GM21576 (cell line): Measurements from ENCODE around the gene RELB.
"Not testable (repeated sequence)": the region's sequence is repeated elsewhere in the genome, so short reads cannot be mapped to it uniquely, and the experiment has no call there.

Experiments
- ATAC-seq: cut with Tn5 transposase; IDR thresholded peaks from one replicate; pipeline ENCODE4 v1.9.1; 2021; ENCODE audit warnings: mild to moderate bottlenecking, moderate library complexity; ENCODE audit not compliant: unreplicated experiment

RELB gene

GRCh38 chr19:44987148-44987675 lies 14.1 kb upstream of the RELB start:
- ATAC-seq: no peak

- ATAC-seq: no peak
These were observed 13.0 kb upstream of the RELB start for GRCh38 chr19:44988273-44988672.

DNA sequence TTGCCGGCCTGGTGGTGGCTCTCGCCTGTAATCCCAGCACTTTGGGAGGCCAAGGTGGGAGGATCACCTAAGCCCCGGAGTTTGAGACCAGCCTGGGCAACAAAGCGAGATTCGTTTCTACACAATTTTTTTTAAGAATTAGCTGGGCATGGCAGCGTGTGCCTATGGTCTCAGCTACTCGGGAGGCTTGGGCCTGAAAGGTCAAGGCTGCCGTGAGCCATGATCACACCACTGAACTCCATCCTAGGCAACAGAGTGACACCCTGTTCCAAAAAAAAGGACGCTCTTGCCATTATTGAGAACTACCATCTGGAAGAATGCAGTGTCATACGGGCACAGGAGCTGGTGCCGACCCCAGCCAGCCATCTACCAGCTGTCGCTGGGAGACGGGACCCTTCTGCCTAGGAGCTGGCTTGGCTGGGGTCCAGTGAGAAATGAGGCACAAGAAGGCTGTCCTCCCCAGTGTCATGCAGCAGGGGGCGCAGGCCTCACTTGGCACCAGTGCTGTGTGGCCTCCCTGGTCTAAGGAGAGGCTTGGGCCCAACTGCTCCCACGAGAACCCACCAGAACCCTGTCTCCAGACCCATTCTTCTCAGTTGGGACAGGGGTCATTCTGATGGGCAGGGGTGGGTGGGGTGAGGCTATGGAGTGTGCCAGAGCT lies 12.2 kb upstream of the RELB start:
- ATAC-seq: no peak

GRCh38 chr19:44990459-44990858 lies 10.8 kb upstream of the RELB start:
- ATAC-seq: no peak

- ATAC-seq: no peak
These were observed 10.3 kb upstream of the RELB start for GRCh38 chr19:44990966-44991365.

- ATAC-seq: no peak
These were observed 8.7 kb upstream of the RELB start for GRCh38 chr19:44992336-44993163.

GRCh38 chr19:44993526-44993925 lies 7.7 kb upstream of the RELB start:
- ATAC-seq: no peak

- no peak for ATAC-seq
These were observed 7.2 kb upstream of the RELB start for GRCh38 chr19:44993926-44994537.

DNA sequence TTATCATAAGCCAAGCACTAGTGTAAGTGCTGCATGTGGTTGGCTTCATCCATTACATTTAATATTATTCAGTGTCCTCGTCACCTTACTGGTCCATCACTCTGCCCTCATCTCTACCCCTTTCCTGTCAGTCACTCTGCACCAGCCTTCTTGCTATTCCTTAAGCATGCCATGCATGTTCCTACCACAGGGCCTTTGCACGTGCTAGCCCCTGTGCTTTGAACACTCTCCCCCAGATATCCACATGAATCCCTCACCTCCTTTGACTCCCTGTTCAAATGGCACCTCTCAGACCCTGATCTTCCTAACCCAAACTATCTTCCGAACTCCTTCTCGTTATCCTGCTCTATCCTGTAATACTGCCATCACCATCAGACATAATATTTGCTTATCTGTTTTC lies 3.2 kb upstream of the RELB start:
- no peak for ATAC-seq

DNA sequence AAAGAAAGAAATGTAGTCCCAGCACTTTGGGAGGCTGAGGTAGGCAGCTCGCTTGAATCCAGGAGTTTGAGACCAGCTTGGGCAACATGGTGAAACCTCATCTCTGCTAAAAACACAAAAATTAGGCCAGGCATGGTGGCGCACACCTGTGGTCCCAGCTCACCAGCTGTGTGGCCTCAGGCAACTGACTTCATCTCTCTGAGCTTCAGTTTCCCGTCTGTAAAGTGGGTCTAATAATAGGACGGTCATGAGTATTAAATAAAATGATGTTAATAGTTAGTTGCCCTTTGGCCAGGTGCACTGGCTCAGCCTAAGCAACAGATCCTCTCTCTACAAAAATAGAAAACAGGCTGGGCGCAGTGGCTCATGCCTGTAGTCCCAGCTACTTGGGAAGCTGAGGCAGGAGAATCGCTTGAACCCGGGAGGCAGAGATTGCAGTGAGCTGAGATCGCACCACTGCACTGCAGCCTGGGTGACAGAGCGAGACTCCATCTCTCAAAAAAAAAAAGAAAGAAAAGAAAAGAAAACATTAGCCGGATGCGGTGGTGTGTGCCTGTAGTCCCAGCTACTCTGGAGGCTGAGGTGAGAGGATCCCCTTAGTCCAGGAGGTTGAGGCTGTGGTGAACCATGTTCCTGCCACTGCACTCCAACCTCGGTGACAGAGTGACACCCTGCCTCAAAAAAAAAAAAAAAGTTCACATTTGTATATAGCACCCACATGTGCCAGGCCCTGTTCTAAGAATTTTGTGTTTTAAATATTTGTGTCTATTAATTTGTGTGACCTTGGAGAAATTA lies 1.9 kb upstream of the RELB start:
- ATAC-seq: not testable (repeated sequence)

DNA sequence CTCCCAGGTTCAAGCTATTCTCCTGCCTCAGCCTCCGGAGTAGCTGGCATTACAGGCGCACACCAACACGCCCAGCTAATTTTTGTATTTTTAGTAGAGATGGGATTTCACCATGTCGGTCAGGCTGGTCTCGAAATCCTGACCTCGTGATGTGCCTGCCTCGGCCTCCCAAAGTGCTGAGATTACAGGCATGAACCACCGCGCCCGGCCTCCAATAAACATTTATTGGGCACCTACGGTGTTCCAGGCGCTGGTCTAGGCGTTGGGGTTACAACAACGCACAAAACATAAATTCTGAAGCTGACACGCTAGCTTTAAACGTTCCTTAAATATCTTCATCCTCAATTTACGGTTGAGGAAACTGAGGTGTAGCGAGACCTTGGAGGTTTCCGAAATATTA lies 599 bp upstream of the RELB start:
- ATAC-seq: not testable (repeated sequence)

GRCh38 chr19:45003485-45003884 lies 2.2 kb downstream of the RELB start:
- ATAC-seq: no peak

DNA sequence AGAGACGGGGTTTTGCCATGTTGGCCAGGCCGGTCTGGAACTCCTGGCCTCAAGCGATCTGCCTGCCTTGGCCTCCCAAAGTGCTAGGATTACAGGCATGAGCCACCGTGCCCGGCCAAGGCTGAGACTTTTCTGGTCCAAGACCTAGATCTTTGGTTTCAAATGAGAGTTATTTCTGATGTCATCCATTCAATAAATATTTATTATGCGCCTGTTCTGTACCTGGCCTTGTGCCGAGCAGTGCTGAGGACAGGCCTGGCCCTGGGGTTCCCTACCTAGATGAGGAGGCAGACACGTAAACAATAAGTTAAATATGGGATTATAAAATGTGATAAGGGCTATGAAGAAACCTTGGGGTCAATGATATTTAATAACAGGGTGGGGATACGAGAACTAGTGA lies 4.5 kb downstream of the RELB start:
- no peak for ATAC-seq

DNA sequence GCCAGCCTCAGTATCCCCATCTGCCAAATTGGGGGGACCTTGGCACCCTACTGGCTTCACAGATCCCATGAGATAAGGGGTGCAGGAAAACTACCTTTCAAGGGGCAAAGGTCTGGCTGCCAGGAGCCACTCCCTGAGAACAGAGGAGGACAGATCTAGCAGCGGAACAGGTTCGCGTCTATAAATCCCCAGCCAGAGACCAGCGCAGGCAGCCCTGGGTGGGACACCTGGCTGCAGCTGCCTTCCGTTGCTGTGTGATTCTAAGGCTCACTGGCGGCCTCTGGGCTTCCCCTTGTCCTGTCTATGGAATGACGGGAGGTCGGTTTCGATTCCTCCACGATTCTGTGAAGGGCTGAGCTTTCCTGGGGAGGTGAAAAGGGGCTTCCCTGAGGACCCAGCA lies 7.3 kb downstream of the RELB start:
- ATAC-seq: no peak

DNA sequence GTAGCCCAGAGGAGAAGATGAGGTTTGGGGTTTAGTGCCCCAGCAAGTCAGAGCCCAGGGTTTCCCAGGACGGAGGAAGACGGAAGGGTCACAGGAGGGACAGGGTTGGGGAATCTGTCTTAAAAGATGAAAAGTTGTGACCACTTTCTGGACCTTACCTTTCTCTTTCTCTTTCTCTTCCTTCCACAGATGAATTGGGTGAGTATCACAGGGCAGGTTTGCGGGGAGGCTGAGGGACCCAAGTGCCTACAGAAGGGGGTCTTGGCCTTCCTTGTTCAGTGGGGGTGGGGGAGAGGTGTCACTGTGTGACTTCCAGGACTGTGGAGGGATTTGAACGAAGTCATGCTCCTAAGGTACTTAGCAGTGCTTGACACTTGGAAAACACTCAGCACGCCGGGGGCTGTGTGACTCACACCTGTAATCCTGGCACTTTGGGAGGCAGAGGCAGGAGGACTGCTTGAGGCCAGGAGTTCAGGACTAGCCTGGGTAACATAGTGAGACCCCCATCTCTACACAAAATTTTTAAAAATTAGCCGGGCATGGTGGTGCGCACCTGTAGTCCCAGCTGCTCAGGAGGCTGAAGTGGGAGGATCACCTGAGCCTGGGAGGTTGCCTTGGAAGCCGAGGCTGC lies 8.5 kb downstream of the RELB start:
- ATAC-seq: no peak

DNA sequence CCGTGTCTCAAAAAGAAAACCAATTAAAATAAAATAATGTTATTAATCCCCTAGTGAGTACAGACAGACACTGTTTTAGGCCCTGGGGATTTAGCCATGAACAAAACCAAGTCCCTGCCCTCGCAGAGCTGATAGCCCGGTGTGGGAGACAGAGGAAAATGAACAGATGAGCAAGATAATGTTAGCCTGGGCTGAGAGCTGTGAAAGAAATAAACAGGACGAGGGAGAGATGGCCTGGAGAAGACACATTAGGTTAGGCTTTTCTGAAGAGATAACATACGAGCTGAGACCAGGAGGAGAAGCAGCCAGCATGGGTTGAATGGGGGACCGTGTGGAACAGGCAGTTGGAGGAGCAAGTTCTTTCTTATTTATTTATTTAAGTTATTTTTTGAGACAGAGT lies 9.0 kb downstream of the RELB start:
- ATAC-seq: no peak

- no peak for ATAC-seq
These were observed 10.7 kb downstream of the RELB start for GRCh38 chr19:45011959-45012358.

- peak; percentile 63 for ATAC-seq
These were observed 15.4 kb downstream of the RELB start for GRCh38 chr19:45016388-45017314.

DNA sequence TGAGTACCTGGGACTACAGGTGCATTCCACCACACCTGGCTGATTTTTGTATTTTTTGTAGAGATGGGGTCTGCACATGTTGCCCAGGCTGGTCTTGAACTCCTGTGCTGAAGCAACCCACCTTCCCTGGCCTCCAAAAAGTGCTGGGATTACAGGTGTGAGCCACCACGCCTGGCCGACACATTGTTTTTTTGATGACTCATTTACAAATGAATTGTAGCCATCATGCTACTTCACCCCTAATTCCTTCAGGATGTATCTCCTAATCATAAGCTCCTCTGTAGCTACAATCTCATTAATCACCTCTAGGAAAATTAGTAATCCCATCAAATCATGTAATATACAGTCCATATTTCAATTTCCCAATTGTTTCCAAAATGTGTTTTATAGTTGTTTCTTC lies 17.9 kb downstream of the RELB start:
- ATAC-seq: no peak
